Panc1 (cell line): ENCODE measurements around the gene ITGAD.

Source experiments
- POLR2AphosphoS5 ChIP-seq: IDR thresholded peaks from 2 replicates; pipeline ENCODE4 v1.6.1; 2012; ENCODE audit warnings: mild to moderate bottlenecking, low read depth, low read length, moderate library complexity
- TF ChIP-seq, protein P1 (sequence below): fragments of 450-650 bp; IDR thresholded peaks from 2 replicates; pipeline ENCODE4 v1.5.1; 2017; ENCODE audit warnings: mild to moderate bottlenecking

GRCh38 chr16:31464348-31464769 is 71.2 kb downstream of the ITGAD start:
- TF ChIP-seq, protein P1, sequence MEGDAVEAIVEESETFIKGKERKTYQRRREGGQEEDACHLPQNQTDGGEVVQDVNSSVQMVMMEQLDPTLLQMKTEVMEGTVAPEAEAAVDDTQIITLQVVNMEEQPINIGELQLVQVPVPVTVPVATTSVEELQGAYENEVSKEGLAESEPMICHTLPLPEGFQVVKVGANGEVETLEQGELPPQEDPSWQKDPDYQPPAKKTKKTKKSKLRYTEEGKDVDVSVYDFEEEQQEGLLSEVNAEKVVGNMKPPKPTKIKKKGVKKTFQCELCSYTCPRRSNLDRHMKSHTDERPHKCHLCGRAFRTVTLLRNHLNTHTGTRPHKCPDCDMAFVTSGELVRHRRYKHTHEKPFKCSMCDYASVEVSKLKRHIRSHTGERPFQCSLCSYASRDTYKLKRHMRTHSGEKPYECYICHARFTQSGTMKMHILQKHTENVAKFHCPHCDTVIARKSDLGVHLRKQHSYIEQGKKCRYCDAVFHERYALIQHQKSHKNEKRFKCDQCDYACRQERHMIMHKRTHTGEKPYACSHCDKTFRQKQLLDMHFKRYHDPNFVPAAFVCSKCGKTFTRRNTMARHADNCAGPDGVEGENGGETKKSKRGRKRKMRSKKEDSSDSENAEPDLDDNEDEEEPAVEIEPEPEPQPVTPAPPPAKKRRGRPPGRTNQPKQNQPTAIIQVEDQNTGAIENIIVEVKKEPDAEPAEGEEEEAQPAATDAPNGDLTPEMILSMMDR = no peak
- no peak for TF ChIP-seq POLR2AphosphoS5
